ENCODE measurements around the gene LIPC. TPM values are rescaled to one million over a fixed set of nuclear protein-coding genes. Genes with fewer than 3 reads are reported as not detected.

The LIPC gene
- polyA plus RNA-seq, 1 of the 3 experiments (the other 2 are of a cell fraction) = not detected

- TF ChIP-seq REST (IDR thresholded peaks at IDR 0.05; ENCODE audit: low read depth, low read length) = no peak
These were observed 41.9 kb downstream of the LIPC start (continued) for GRCh38 chr15:58473724-58474123.

GRCh38 chr15:58474741-58475323 is 43.0 kb downstream of the LIPC start:
- Histone ChIP-seq H3K4me2 (no peak overlapping the region), H3K9me2 (no peaks in the 10 kb centered on the region), H3K36me3 (replicated peaks in 1 of 2; ENCODE audit: control insufficient read depth in 1 of 2, insufficient read depth in 2 of 2, low read length in 1 of 2) (no peaks in the 10 kb centered on the region), H2AFZ (ENCODE audit: low read depth) (no peak overlapping the region), H3K27me3 (ENCODE audit: insufficient read depth) (no peaks in the 10 kb centered on the region), H3K9me3 (no peaks in the 10 kb centered on the region), H3K79me2 (ENCODE audit: insufficient read depth) (no peaks in the 10 kb centered on the region), H3K9ac (no peak overlapping the region), H4K20me1 (ENCODE audit: insufficient read depth) (no peaks in the 10 kb centered on the region), H3F3A (replicated peaks; ENCODE audit: insufficient read depth) (no peaks in the 10 kb centered on the region), H3K4me1 (ENCODE audit: control insufficient read depth in 1 of 2, insufficient read depth in 2 of 2, low read depth in 1 of 2, low read length in 1 of 2) (peaks cover 0 to 21% of the 10 kb centered on the region in 2 experiments; a peak in 2 of 4 replicates), H3K27ac (ENCODE audit: low read depth in 2 of 2, low read length in 1 of 2) (no peak overlapping the region), H3K4me3 (ENCODE audit: low read depth in 2 of 2, low read length in 1 of 2) (no peak overlapping the region)
- 100% methylated on average over 1 of the region's 1 CpG for WGBS (ENCODE audit: low lambda C conversion rate)
- TF ChIP-seq RFX5 (IDR thresholded peaks at IDR 0.05; ENCODE audit: low read length) = no peak
- DNase-seq = no peak
- CTCF ChIA-PET = interaction anchor here (1.3 kb wide), 1 partner anchor 9 kb away, joined by 4 read pairs; no protein-coding TSS in a partner anchor
- POLR2A ChIA-PET = no interaction called here

- POLR2A ChIA-PET = no interaction called here
- WGBS (ENCODE audit: low lambda C conversion rate) = 89% methylated on average over 7 of the region's 7 CpGs
These were observed 44.1 kb downstream of the LIPC start for GRCh38 chr15:58475573-58476524.

More at GRCh38 chr15:58475573-58476524, 44.1 kb downstream of the LIPC start:
- Histone ChIP-seq H3K27me3 (ENCODE audit: insufficient read depth) (no peaks in the 10 kb centered on the region), H3K9ac (no peak overlapping the region), H2AFZ (ENCODE audit: low read depth) (no peak overlapping the region), H3K36me3 (replicated peaks in 1 of 2; ENCODE audit: control insufficient read depth in 1 of 2, insufficient read depth in 2 of 2, low read length in 1 of 2) (no peaks in the 10 kb centered on the region), H3K9me2 (no peaks in the 10 kb centered on the region), H3K27ac (ENCODE audit: low read depth in 2 of 2, low read length in 1 of 2) (no peak overlapping the region), H3K79me2 (ENCODE audit: insufficient read depth) (no peaks in the 10 kb centered on the region), H3K4me3 (ENCODE audit: low read depth in 2 of 2, low read length in 1 of 2) (no peak overlapping the region), H3K4me1 (ENCODE audit: control insufficient read depth in 1 of 2, insufficient read depth in 2 of 2, low read depth in 1 of 2, low read length in 1 of 2) (peaks cover 0 to 15% of the 10 kb centered on the region in 2 experiments; a peak in 2 of 4 replicates), H4K20me1 (ENCODE audit: insufficient read depth) (no peaks in the 10 kb centered on the region), H3K4me2 (no peak overlapping the region), H3F3A (replicated peaks; ENCODE audit: insufficient read depth) (no peaks in the 10 kb centered on the region), H3K9me3 (no peaks in the 10 kb centered on the region)
- TF ChIP-seq TEAD4 (IDR thresholded peaks at IDR 0.05; ENCODE audit: borderline replicate concordance, insufficient read depth) (no peak), EP300 (IDR thresholded peaks at IDR 0.05; ENCODE audit: borderline replicate concordance in 1 of 2, low read depth in 1 of 2, low read length in 1 of 2) (no peak), FOXJ3 (CRISPR knock-in tag; IDR thresholded peaks at IDR 0.05) (no peak), CHD2 (IDR thresholded peaks at IDR 0.05; ENCODE audit: low read length, partially characterized antibody) (no peak), USF2 (IDR thresholded peaks at IDR 0.05; ENCODE audit: borderline replicate concordance, low read depth, low read length) (no peak), SIN3A (IDR thresholded peaks at IDR 0.05; ENCODE audit: borderline replicate concordance, low read depth, low read length) (no peak), REST (IDR thresholded peaks at IDR 0.05; ENCODE audit: low read depth, low read length) (no peak), PBX3 (IDR thresholded peaks at IDR 0.05) (no peak), NFIC (IDR thresholded peaks at IDR 0.05; ENCODE audit: borderline replicate concordance) (no peak), YY1 (IDR thresholded peaks at IDR 0.05; ENCODE audit: low read depth) (no peak), GATA2 (CRISPR knock-in tag; IDR thresholded peaks at IDR 0.05) (no peak), TCF12 (IDR thresholded peaks at IDR 0.05) (no peak)
- no peak for DNase-seq
- CTCF ChIA-PET = no interaction called here
